Neural progenitor cell (in vitro differentiated cells): Measurements from ENCODE around the gene TNFRSF19. TPM values are rescaled to one million over a fixed set of nuclear protein-coding genes. Genes with fewer than 3 reads are reported as not detected.

Experiments
- DNase-seq: peaks from one replicate; pipeline ENCODE4 v3.0.0-alpha.2; 2016; ENCODE audit warnings: low spot score
- H2AFZ ChIP-seq: fragments of 200-600 bp; sonication (generic); replicated peaks from 2 replicates; pipeline ENCODE4 v1.6.1; 2016; ENCODE audit warnings: antibody characterized with exemption
- H3F3A ChIP-seq: fragments of 200-600 bp; sonication (generic); 2 replicates; pipeline ENCODE4 v1.6.1; 2016; ENCODE audit warnings: antibody characterized with exemption, low read depth
- H3K27ac ChIP-seq: fragments of 200-600 bp; sonication (generic); 2 replicates; pipeline ENCODE4 v1.5.1; 2016; ENCODE audit warnings: mild to moderate bottlenecking
- H3K27me3 ChIP-seq: fragments of 200-600 bp; sonication (generic); 2 replicates; pipeline ENCODE4 v1.6.1; 2016; ENCODE audit warnings: mild to moderate bottlenecking, moderate library complexity
- H3K36me3 ChIP-seq: fragments of 200-600 bp; sonication (generic); 2 replicates; pipeline ENCODE4 v1.5.1; 2016
- H3K4me1 ChIP-seq: fragments of 200-600 bp; sonication (generic); 2 replicates; pipeline ENCODE4 v1.6.1; 2016; ENCODE audit warnings: mixed run types
- H3K4me2 ChIP-seq: fragments of 200-600 bp; sonication (generic); 2 replicates; pipeline ENCODE4 v1.6.1; 2016
- H3K4me3 ChIP-seq: fragments of 200-600 bp; sonication (generic); 2 replicates; pipeline ENCODE4 v1.5.1; 2016
- H3K79me2 ChIP-seq: fragments of 200-600 bp; sonication (generic); 2 replicates; pipeline ENCODE4 v1.6.1; 2016; ENCODE audit warnings: low read depth
- H3K9ac ChIP-seq: fragments of 200-600 bp; sonication (generic); 2 replicates; pipeline ENCODE4 v1.6.1; 2016
- H3K9me3 ChIP-seq: fragments of 200-600 bp; sonication (generic); 2 replicates; pipeline ENCODE4 v1.5.1; 2016; ENCODE audit warnings: low read depth
- H4K20me1 ChIP-seq: fragments of 200-600 bp; sonication (generic); 2 replicates; pipeline ENCODE4 v1.6.1; 2016; ENCODE audit warnings: low read depth
- H3K27ac Mint-ChIP-seq: 3 replicates; pipeline ENCODE4 v1.8.0; 2021; ENCODE audit warnings: mixed read lengths
- H3K27me3 Mint-ChIP-seq: 2 replicates; pipeline ENCODE4 v1.8.0; 2022; ENCODE audit warnings: low read depth, mild to moderate bottlenecking, inconsistent platforms, moderate library complexity, mixed read lengths; ENCODE audit not compliant: insufficient read depth
- H3K36me3 Mint-ChIP-seq: 3 replicates; pipeline ENCODE4 v1.8.0; 2021; ENCODE audit warnings: mixed read lengths
- H3K4me1 Mint-ChIP-seq: 3 replicates; pipeline ENCODE4 v1.8.0; 2021; ENCODE audit warnings: mixed read lengths
- H3K4me3 Mint-ChIP-seq: 3 replicates; pipeline ENCODE4 v1.8.0; 2021; ENCODE audit warnings: mild to moderate bottlenecking, moderate library complexity, mixed read lengths
- H3K9me3 Mint-ChIP-seq: 3 replicates; pipeline ENCODE4 v1.8.0; 2020; ENCODE audit warnings: mixed read lengths
- CTCF ChIP-seq: fragments of 200-600 bp; sonication (generic); IDR thresholded peaks from 2 replicates; pipeline ENCODE4 v1.5.1; 2017; ENCODE audit warnings: antibody characterized with exemption, mild to moderate bottlenecking
- EZH2 ChIP-seq: fragments of 200-600 bp; sonication (generic); IDR thresholded peaks from 2 replicates; pipeline ENCODE4 v1.6.1; 2017; ENCODE audit warnings: antibody characterized with exemption, mild to moderate bottlenecking, moderate library complexity
- EZH2phosphoT487 ChIP-seq: fragments of 200-600 bp; sonication (generic); IDR thresholded peaks from 2 replicates; pipeline ENCODE4 v1.6.1; 2017; ENCODE audit warnings: antibody characterized with exemption
- total RNA-seq: library from RNA; depleted of rRNA; stranded (reverse); fragments of >200 nt; gene quantifications from 2 replicates; pipeline ENCODE4 v1.2.3, GENCODE V29; 2015; ENCODE audit warnings: low replicate concordance

The TNFRSF19 gene
- total RNA-seq, 1 donor from 2014 or later: 31.7 TPM

GRCh38 chr13:23667750-23668149 is 97.5 kb downstream of the TNFRSF19 start:
- Mint-ChIP-seq H3K27me3 (no peaks in the 10 kb centered on the region), H3K4me1 (no peaks in the 10 kb centered on the region), H3K36me3 (peaks cover 25% of the 10 kb centered on the region), H3K9me3 (peaks cover 6% of the 10 kb centered on the region), H3K4me3 (no peak overlapping the region), H3K27ac (no peak overlapping the region)
- Histone ChIP-seq H2AFZ (no peak overlapping the region), H3K9me3 (no peaks in the 10 kb centered on the region), H3K4me3 (no peak overlapping the region), H3K27ac (no peak overlapping the region), H3K27me3 (no peaks in the 10 kb centered on the region), H4K20me1 (no peaks in the 10 kb centered on the region), H3K4me1 (peaks cover 6% of the 10 kb centered on the region), H3K36me3 (no peaks in the 10 kb centered on the region), H3K79me2 (no peaks in the 10 kb centered on the region), H3F3A (peaks cover 3% of the 10 kb centered on the region), H3K9ac (no peak overlapping the region), H3K4me2 (no peak overlapping the region)
- peak; percentile 37 for TF ChIP-seq CTCF
- no peak for TF ChIP-seq EZH2phosphoT487
- no peak for TF ChIP-seq EZH2
- DNase-seq: peak; percentile 14

- Histone ChIP-seq H3K4me2 (no peak overlapping the region), H3K36me3 (no peaks in the 10 kb centered on the region), H3K9me3 (no peaks in the 10 kb centered on the region), H3K9ac (no peak overlapping the region), H4K20me1 (no peaks in the 10 kb centered on the region), H3F3A (no peaks in the 10 kb centered on the region), H3K27ac (no peak overlapping the region), H3K27me3 (no peaks in the 10 kb centered on the region), H3K4me3 (no peak overlapping the region), H3K4me1 (peaks cover 5% of the 10 kb centered on the region), H3K79me2 (no peaks in the 10 kb centered on the region), H2AFZ (no peak overlapping the region)
- TF ChIP-seq EZH2phosphoT487: no peak
- no peak for TF ChIP-seq EZH2
- TF ChIP-seq CTCF: no peak
- no peaks in the 10 kb centered on the region for H3K27me3 Mint-ChIP-seq
- no peaks in the 10 kb centered on the region for H3K9me3 Mint-ChIP-seq
- peaks cover 3% of the 10 kb centered on the region for H3K4me1 Mint-ChIP-seq
- H3K27ac Mint-ChIP-seq: no peak overlapping the region
- no peak for DNase-seq
- H3K4me3 Mint-ChIP-seq: no peak overlapping the region
- peaks cover 17% of the 10 kb centered on the region for H3K36me3 Mint-ChIP-seq
Observed at GRCh38 chr13:23668562-23668961, 98.3 kb downstream of the TNFRSF19 start.

GRCh38 chr13:23670793-23671192 is 100.6 kb downstream of the TNFRSF19 start:
- Histone ChIP-seq H3K36me3 (no peaks in the 10 kb centered on the region), H3K4me3 (no peak overlapping the region), H2AFZ (no peak overlapping the region), H3K9ac (no peak overlapping the region), H3K79me2 (no peaks in the 10 kb centered on the region), H3K27ac (no peak overlapping the region), H3K27me3 (no peaks in the 10 kb centered on the region), H3K4me2 (no peak overlapping the region), H3K4me1 (peaks cover 6% of the 10 kb centered on the region), H4K20me1 (no peaks in the 10 kb centered on the region), H3F3A (no peaks in the 10 kb centered on the region), H3K9me3 (no peaks in the 10 kb centered on the region)
- DNase-seq: no peak
- H3K4me1 Mint-ChIP-seq: peaks cover 7% of the 10 kb centered on the region
- H3K27ac Mint-ChIP-seq: no peak overlapping the region
- TF ChIP-seq EZH2phosphoT487: no peak
- TF ChIP-seq CTCF: no peak
- TF ChIP-seq EZH2: no peak
- peaks cover 19% of the 10 kb centered on the region for H3K36me3 Mint-ChIP-seq
- H3K27me3 Mint-ChIP-seq: peaks cover 2% of the 10 kb centered on the region
- H3K4me3 Mint-ChIP-seq: no peak overlapping the region
- no peaks in the 10 kb centered on the region for H3K9me3 Mint-ChIP-seq
